GM23248 (cell line): ENCODE data around the gene ZNF646.

ENCODE experiments used
- EZH2 ChIP-seq: fragments of 200-600 bp; sonication (generic); IDR thresholded peaks from 2 replicates; pipeline ENCODE4 v1.6.1; 2018; ENCODE audit warnings: antibody characterized with exemption, mild to moderate bottlenecking; ENCODE audit not compliant: insufficient read depth, poor library complexity, severe bottlenecking
- EZH2phosphoT487 ChIP-seq: fragments of 200-600 bp; sonication (generic); IDR thresholded peaks from 2 replicates; pipeline ENCODE4 v1.6.1; 2018; ENCODE audit warnings: antibody characterized with exemption, moderate library complexity, mild to moderate bottlenecking, low read depth; ENCODE audit not compliant: insufficient read depth

DNA sequence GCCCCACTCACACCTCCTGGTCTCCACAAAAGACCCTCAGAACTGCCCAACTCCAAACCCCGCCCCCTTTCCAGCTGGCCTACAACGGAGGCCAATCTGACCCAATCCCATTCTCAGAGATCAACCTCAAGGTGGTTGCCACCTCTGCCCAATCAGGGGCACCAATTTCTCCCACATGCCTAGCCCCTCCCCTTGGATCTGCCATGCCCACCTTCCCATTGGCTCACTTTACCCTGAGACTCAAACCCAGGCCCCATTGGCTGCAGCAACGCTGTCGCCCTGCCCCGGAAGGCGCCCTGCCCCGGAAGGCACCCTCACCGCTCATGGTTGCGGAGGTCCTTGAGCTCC, 10.8 kb upstream of the ZNF646 start:
- TF ChIP-seq EZH2 (no peak), EZH2phosphoT487 (no peak)
